SU-DHL-6 (cell line): ENCODE results near the gene FBXL13.

Experiments
- H2AFZ ChIP-seq: fragments of 200-600 bp; sonication (generic); 2 replicates; pipeline ENCODE4 v1.6.1; 2014; ENCODE audit warnings: low read depth, mild to moderate bottlenecking, moderate library complexity, mixed read lengths, antibody characterized with exemption, low read length; ENCODE audit not compliant: severe bottlenecking
- H3F3A ChIP-seq: fragments of 200-600 bp; shearing (Covaris generic); 2 replicates; pipeline ENCODE4 v1.6.0; 2016; ENCODE audit warnings: antibody characterized with exemption, mild to moderate bottlenecking; ENCODE audit not compliant: insufficient read depth
- H3K27ac ChIP-seq: fragments of 200-600 bp; sonication (generic); 2 replicates; pipeline ENCODE4 v1.5.1; 2016; ENCODE audit warnings: low read depth, mild to moderate bottlenecking, low read length, moderate library complexity, mixed read lengths
- H3K27me3 ChIP-seq: fragments of 200-600 bp; sonication (generic), shearing (Covaris generic); 2 replicates; pipeline ENCODE4 v1.6.0; 2014; ENCODE audit warnings: mild to moderate bottlenecking, low read length
- H3K36me3 ChIP-seq: fragments of 200-600 bp; sonication (generic); 2 replicates; pipeline ENCODE4 v1.6.1; 2014; ENCODE audit warnings: mild to moderate bottlenecking, low read length, mixed read lengths
- H3K4me2 ChIP-seq: fragments of 300-600, 200-600 bp; shearing (Covaris generic), sonication (generic); 2 replicates; pipeline ENCODE4 v1.6.0; 2014; ENCODE audit warnings: low read length, low read depth, mild to moderate bottlenecking; ENCODE audit not compliant: poor library complexity, severe bottlenecking
- H3K4me3 ChIP-seq: fragments of 200-600 bp; sonication (generic); 2 replicates; pipeline ENCODE4 v1.5.1; 2014; ENCODE audit warnings: antibody characterized with exemption, low read length, mild to moderate bottlenecking, mixed read lengths; ENCODE audit not compliant: insufficient read depth, poor library complexity, severe bottlenecking
- H3K79me2 ChIP-seq: fragments of 200-600 bp; sonication (generic); 2 replicates; pipeline ENCODE4 v1.6.1; 2014; ENCODE audit warnings: mild to moderate bottlenecking, low read length, moderate library complexity; ENCODE audit not compliant: insufficient read depth
- H3K9ac ChIP-seq: fragments of 200-600 bp; sonication (generic); 2 replicates; pipeline ENCODE4 v1.7.0; 2014; ENCODE audit warnings: mild to moderate bottlenecking, low read length
- H3K9me2 ChIP-seq: fragments of 200-600 bp; sonication (generic); replicated peaks from 2 replicates; pipeline ENCODE4 v1.6.1; 2014; ENCODE audit warnings: low read length; ENCODE audit not compliant: insufficient read depth
- H3K9me3 ChIP-seq: fragments of 200-600 bp; sonication (generic); 2 replicates; pipeline ENCODE4 v1.6.1; 2014; ENCODE audit warnings: low read length, mixed read lengths; ENCODE audit not compliant: insufficient read depth
- H4K20me1 ChIP-seq: fragments of 200-600 bp; sonication (generic); 2 replicates; pipeline ENCODE4 v1.6.1; 2014; ENCODE audit warnings: low read depth, mild to moderate bottlenecking, antibody characterized with exemption, low read length, moderate library complexity, mixed read lengths
- EZH2phosphoT487 ChIP-seq: fragments of 200-600 bp; sonication (generic), shearing (Covaris generic); conservative IDR thresholded peaks from 2 replicates; pipeline ENCODE4 v1.6.1; 2018; ENCODE audit warnings: mild to moderate bottlenecking, antibody characterized with exemption, low read length, moderate library complexity, mixed read lengths
- TF ChIP-seq, protein P1 (sequence below): fragments of 200-600 bp; sonication (generic); IDR thresholded peaks from one replicate; pipeline ENCODE4 v1.5.1; 2017; ENCODE audit warnings: antibody characterized with exemption, mild to moderate bottlenecking, low read length, moderate library complexity; ENCODE audit not compliant: insufficient read depth, poor library complexity, severe bottlenecking

FBXL13 gene

DNA sequence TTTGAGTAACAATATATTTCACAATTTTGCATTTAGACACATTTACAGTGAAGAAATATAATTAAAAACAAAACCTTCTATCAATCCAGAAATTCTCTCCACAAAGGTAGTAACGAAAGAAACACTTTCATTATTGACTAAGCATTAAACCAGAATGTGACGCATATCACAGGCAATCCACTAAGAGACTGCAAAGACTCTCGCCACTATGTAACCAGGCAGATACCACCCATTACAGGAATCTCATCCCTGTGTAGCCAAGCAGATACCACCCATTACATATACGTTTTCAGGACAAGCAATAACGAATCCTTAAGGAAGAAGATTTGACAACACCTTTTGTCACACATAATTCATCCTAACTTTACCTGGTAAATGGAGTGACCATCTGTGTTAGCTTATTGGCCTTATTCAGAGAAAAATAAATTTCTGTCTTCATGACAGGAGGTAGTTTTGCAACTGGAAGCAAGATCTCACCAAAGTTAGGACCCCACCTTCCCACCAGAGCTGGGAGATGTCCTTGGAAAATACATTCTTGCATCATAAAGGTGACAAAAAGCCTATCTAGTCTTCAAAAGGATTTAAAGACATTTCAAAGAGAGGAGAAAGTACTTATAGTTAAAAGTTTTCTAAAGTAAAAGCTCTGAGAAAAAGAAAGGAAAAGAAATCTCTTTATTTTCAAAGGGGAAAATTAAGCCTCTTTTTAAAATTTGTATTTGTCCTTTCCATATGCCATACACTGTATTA is 131.0 kb downstream of the FBXL13 start:
- no peaks in the 10 kb centered on the region for H3K36me3 ChIP-seq
- H3K27ac ChIP-seq = no peak overlapping the region
- H3K9me2 ChIP-seq = no peaks in the 10 kb centered on the region
- no peaks in the 10 kb centered on the region for H4K20me1 ChIP-seq
- no peaks in the 10 kb centered on the region for H3K9me3 ChIP-seq
- H2AFZ ChIP-seq = no peak overlapping the region
- no peak overlapping the region for H3K4me3 ChIP-seq
- TF ChIP-seq, protein P1, sequence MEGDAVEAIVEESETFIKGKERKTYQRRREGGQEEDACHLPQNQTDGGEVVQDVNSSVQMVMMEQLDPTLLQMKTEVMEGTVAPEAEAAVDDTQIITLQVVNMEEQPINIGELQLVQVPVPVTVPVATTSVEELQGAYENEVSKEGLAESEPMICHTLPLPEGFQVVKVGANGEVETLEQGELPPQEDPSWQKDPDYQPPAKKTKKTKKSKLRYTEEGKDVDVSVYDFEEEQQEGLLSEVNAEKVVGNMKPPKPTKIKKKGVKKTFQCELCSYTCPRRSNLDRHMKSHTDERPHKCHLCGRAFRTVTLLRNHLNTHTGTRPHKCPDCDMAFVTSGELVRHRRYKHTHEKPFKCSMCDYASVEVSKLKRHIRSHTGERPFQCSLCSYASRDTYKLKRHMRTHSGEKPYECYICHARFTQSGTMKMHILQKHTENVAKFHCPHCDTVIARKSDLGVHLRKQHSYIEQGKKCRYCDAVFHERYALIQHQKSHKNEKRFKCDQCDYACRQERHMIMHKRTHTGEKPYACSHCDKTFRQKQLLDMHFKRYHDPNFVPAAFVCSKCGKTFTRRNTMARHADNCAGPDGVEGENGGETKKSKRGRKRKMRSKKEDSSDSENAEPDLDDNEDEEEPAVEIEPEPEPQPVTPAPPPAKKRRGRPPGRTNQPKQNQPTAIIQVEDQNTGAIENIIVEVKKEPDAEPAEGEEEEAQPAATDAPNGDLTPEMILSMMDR = no peak
- TF ChIP-seq EZH2phosphoT487 = no peak
- H3K9ac ChIP-seq = no peak overlapping the region
- no peaks in the 10 kb centered on the region for H3F3A ChIP-seq
- no peaks in the 10 kb centered on the region for H3K27me3 ChIP-seq
- H3K79me2 ChIP-seq = no peaks in the 10 kb centered on the region
- no peak overlapping the region for H3K4me2 ChIP-seq

GRCh38 chr7:102942868-102943267 is 131.7 kb downstream of the FBXL13 start:
- Histone ChIP-seq H3K9me3 (no peaks in the 10 kb centered on the region), H4K20me1 (no peaks in the 10 kb centered on the region), H3K9ac (no peak overlapping the region), H2AFZ (no peak overlapping the region), H3K4me2 (no peak overlapping the region), H3K4me3 (no peak overlapping the region), H3K9me2 (no peaks in the 10 kb centered on the region), H3K27me3 (no peaks in the 10 kb centered on the region), H3K79me2 (no peaks in the 10 kb centered on the region), H3F3A (no peaks in the 10 kb centered on the region), H3K36me3 (no peaks in the 10 kb centered on the region), H3K27ac (no peak overlapping the region)
- no peak for TF ChIP-seq EZH2phosphoT487
- TF ChIP-seq, protein P1 = no peak

GRCh38 chr7:102942181-102942866 is 132.3 kb downstream of the FBXL13 start:
- no peak overlapping the region for H3K9ac ChIP-seq
- no peak overlapping the region for H3K4me2 ChIP-seq
- H2AFZ ChIP-seq = no peak overlapping the region
- no peaks in the 10 kb centered on the region for H3K9me2 ChIP-seq
- no peaks in the 10 kb centered on the region for H3K36me3 ChIP-seq
- H3K27me3 ChIP-seq = no peaks in the 10 kb centered on the region
- no peak overlapping the region for H3K27ac ChIP-seq
- H3F3A ChIP-seq = no peaks in the 10 kb centered on the region
- H3K79me2 ChIP-seq = no peaks in the 10 kb centered on the region
- no peaks in the 10 kb centered on the region for H3K9me3 ChIP-seq
- TF ChIP-seq, protein P1 = no peak
- no peak for TF ChIP-seq EZH2phosphoT487
- no peak overlapping the region for H3K4me3 ChIP-seq
- no peaks in the 10 kb centered on the region for H4K20me1 ChIP-seq
